Activated CD4-positive, alpha-beta T cell treated with anti-CD3 and anti-CD28 coated beads for 48 hours (primary cell): ENCODE data around the gene CASKIN1.
A peak's percentile ranks its signal among the peaks of the same experiment; 100 is the strongest.
"Not testable (repeated sequence)": the region's sequence is repeated elsewhere in the genome, so short reads cannot be mapped to it uniquely, and the experiment has no call there.

ENCODE experiments used
- DNase-seq: peaks from one replicate; pipeline ENCODE4 v3.0.0-alpha.2; 2020

The CASKIN1 gene

DNA sequence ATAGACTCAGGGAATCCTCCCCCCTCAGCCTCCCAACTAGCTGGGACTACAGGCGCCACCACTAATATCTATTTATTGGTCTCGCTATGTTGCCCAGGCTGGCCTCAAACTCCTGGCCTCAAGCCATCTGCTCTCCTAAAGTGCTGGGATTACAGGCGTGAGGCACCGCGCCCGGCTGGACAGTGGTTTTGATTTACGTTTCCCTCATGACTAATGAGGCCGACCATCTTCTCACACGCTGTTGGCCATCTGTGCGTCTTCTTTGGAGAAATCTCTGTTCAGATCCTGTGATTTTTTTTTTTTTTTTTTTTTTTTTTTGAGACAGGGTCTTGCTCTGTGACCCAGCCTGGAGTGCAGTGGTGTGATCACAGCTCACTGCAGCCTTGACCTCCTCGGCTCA lies 67.2 kb downstream of the CASKIN1 start:
- DNase-seq, result not testable (repeated sequence)

DNA sequence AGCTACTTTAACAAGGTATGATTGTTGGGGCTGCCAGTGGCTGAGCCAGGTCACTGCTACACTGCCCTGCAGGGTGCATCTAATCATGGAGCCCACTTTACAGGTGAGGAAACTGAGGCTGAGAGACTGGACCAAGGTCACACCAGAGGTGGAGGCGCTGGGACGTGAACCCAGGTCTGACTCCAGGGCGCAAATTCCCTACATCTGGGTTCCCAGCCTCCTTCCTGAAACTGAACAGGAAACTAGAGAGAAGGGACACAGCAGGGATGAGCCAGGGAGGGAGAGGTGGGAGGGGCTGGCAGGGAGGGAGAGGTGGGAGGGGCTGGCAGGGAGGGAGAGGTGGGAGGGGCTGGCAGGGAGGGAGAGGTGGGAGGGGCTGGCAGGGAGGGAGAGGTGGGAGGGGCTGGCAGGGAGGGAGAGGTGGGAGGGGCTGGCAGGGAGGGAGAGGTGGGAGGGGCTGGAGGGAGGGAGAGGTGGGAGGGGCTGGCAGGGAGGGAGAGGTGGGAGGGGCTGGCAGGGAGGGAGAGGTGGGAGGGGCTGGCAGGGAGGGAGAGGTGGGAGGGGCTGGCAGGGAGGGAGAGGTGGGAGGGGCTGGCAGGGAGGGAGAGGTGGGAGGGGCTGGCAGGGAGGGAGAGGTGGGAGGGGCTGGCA lies 68.7 kb downstream of the CASKIN1 start:
- peak; percentile 34 for DNase-seq
